SK-N-SH (cell line): ENCODE results near the gene ARHGAP1. TPM values are rescaled to one million over a fixed set of nuclear protein-coding genes. Genes with fewer than 3 reads are reported as not detected.

Experiments used
- CTCF ChIA-PET: fragments of 300-600, 350-600 bp; formaldehyde crosslinking; extraction: SDS; loops from one replicate; lab custom pipeline; 2021; lab: Yijun Ruan, JAX
- POLR2A ChIA-PET: fragments of 350-600 bp; sonication (Branson Sonifier 250); formaldehyde crosslinking; extraction: SDS; loops from one replicate; lab custom pipeline; 2020; ENCODE audit warnings: antibody characterized with exemption, inconsistent platforms; lab: Yijun Ruan, JAX
- DNase-seq: peaks from one replicate; pipeline ENCODE4 v3.0.0; 2012
- H2AFZ ChIP-seq: fragments of 200-600 bp; sonication (generic); 2 replicates; pipeline ENCODE4 v1.8.1; 2016; ENCODE audit warnings: antibody characterized with exemption, mild to moderate bottlenecking, low read depth
- H3F3A ChIP-seq: fragments of 200-600 bp; sonication (generic); replicated peaks from 2 replicates; pipeline ENCODE3; 2016; ENCODE audit warnings: antibody characterized with exemption, mild to moderate bottlenecking; ENCODE audit not compliant: insufficient read depth
- H3K27ac ChIP-seq, 2 experiments: fragments of 200-500 bp in 1 of 2; fragments of 200-600 bp in 1 of 2; sonication (Bioruptor generic) in 1 of 2; sonication (generic), shearing (Covaris generic) in 1 of 2; 2 replicates each; pipeline versions ENCODE4 v1.5.1 to v1.6.1; 2014 to 2016; ENCODE audit warnings: low read depth in 2 of 2, inconsistent platforms in 1 of 2, low read length in 1 of 2, mild to moderate bottlenecking in 1 of 2, mixed read lengths in 1 of 2
- H3K27me3 ChIP-seq: fragments of 200-600 bp; sonication (generic), shearing (Covaris generic); 2 replicates; pipeline ENCODE4 v1.6.1; 2016; ENCODE audit warnings: mixed run types; ENCODE audit not compliant: insufficient read depth
- H3K36me3 ChIP-seq, 2 experiments: fragments of 200-500 bp in 1 of 2; fragments of 200-600 bp in 1 of 2; sonication (Bioruptor generic) in 1 of 2; sonication (generic) in 1 of 2; replicated peaks in 1 of 2; 2 replicates each; pipeline versions ENCODE3 to v1.5.1; 2014 to 2016; ENCODE audit warnings: low read length in 1 of 2, mild to moderate bottlenecking in 1 of 2; ENCODE audit not compliant: insufficient read depth in 2 of 2, control insufficient read depth in 1 of 2
- H3K4me1 ChIP-seq, 2 experiments: fragments of 200-500 bp in 1 of 2; fragments of 200-600 bp in 1 of 2; sonication (Bioruptor generic) in 1 of 2; sonication (generic), shearing (Covaris generic) in 1 of 2; 2 replicates each; pipeline versions ENCODE4 v1.5.1 to v1.6.1; 2014 to 2016; ENCODE audit warnings: low read depth in 1 of 2, low read length in 1 of 2, mixed run types in 1 of 2; ENCODE audit not compliant: insufficient read depth in 2 of 2, control insufficient read depth in 1 of 2
- H3K4me2 ChIP-seq: fragments of 200-600 bp; sonication (generic), shearing (Covaris generic); 2 replicates; pipeline ENCODE4 v1.6.1; 2017; ENCODE audit warnings: mixed run types
- H3K4me3 ChIP-seq, 2 experiments: fragments of 200-500 bp in 1 of 2; fragments of 200-600 bp in 1 of 2; sonication (Bioruptor generic) in 1 of 2; sonication (generic), shearing (Covaris generic) in 1 of 2; 2 replicates each; pipeline versions ENCODE4 v1.5.1 to v1.8.1; 2014 to 2016; ENCODE audit warnings: low read depth in 2 of 2, inconsistent platforms in 1 of 2, low read length in 1 of 2, mild to moderate bottlenecking in 1 of 2, mixed read lengths in 1 of 2, moderate library complexity in 1 of 2
- H3K79me2 ChIP-seq: fragments of 200-600 bp; sonication (generic); 2 replicates; pipeline ENCODE4 v1.8.1; 2017; ENCODE audit warnings: mild to moderate bottlenecking; ENCODE audit not compliant: insufficient read depth
- H3K9ac ChIP-seq: fragments of 200-600 bp; sonication (generic); 2 replicates; pipeline ENCODE4 v1.6.1; 2017; ENCODE audit warnings: mixed run types
- H3K9me2 ChIP-seq: fragments of 200-600 bp; sonication (generic); 2 replicates; pipeline ENCODE4 v1.6.1; 2017; ENCODE audit warnings: mixed run types
- H3K9me3 ChIP-seq: fragments of 200-600 bp; sonication (generic); 2 replicates; pipeline ENCODE4 v1.6.1; 2017; ENCODE audit warnings: mixed run types, mild to moderate bottlenecking, moderate library complexity
- H4K20me1 ChIP-seq: fragments of 200-600 bp; sonication (generic); 2 replicates; pipeline ENCODE4 v1.6.1; 2017; ENCODE audit warnings: mild to moderate bottlenecking, mixed run types; ENCODE audit not compliant: insufficient read depth
- CHD2 ChIP-seq: fragments of 150-350 bp; IDR thresholded peaks from 2 replicates; pipeline ENCODE4 v1.6.1; 2018; ENCODE audit warnings: low read length; ENCODE audit not compliant: partially characterized antibody
- ELF1 ChIP-seq: IDR thresholded peaks from 2 replicates; pipeline ENCODE4 v1.4.0; 2012
- FOSL2 ChIP-seq: IDR thresholded peaks from 2 replicates; pipeline ENCODE4 v1.4.0; 2012; ENCODE audit warnings: low read depth, mild to moderate bottlenecking, moderate library complexity, borderline replicate concordance
- FOXJ3 ChIP-seq: sonication (generic); formaldehyde crosslinking; IDR thresholded peaks from 2 replicates; pipeline ENCODE4 v1.5.1; 2020; ENCODE audit warnings: mild to moderate bottlenecking, missing genetic modification reagents
- FOXM1 ChIP-seq: IDR thresholded peaks from 2 replicates; pipeline ENCODE4 v1.4.0; 2012; ENCODE audit warnings: low read depth, mild to moderate bottlenecking
- IRF3 ChIP-seq: fragments of 150-350 bp; IDR thresholded peaks from 2 replicates; pipeline ENCODE4 v1.6.1; 2016; ENCODE audit warnings: mild to moderate bottlenecking, low read depth, low read length
- MEF2A ChIP-seq: IDR thresholded peaks from 2 replicates; pipeline ENCODE4 v1.4.0; 2012; ENCODE audit warnings: low read depth, borderline replicate concordance
- NFIC ChIP-seq: IDR thresholded peaks from 2 replicates; pipeline ENCODE4 v1.4.0; 2012; ENCODE audit warnings: borderline replicate concordance
- PBX3 ChIP-seq: IDR thresholded peaks from 2 replicates; pipeline ENCODE4; 2012
- RAD21 ChIP-seq: IDR thresholded peaks from 2 replicates; pipeline ENCODE4 v1.6.1; 2012; ENCODE audit warnings: mild to moderate bottlenecking, low read length
- RCOR1 ChIP-seq: fragments of 150-350 bp; IDR thresholded peaks from 2 replicates; pipeline ENCODE4 v1.6.1; 2017; ENCODE audit warnings: antibody characterized with exemption, low read length
- RXRA ChIP-seq: IDR thresholded peaks from 2 replicates; pipeline ENCODE4 v1.4.0; 2012; ENCODE audit warnings: low read depth, mild to moderate bottlenecking, borderline replicate concordance
- SIN3A ChIP-seq: IDR thresholded peaks from 2 replicates; pipeline ENCODE4 v1.6.1; 2012; ENCODE audit warnings: low read depth, mild to moderate bottlenecking, low read length, moderate library complexity, borderline replicate concordance
- SMC3 ChIP-seq: IDR thresholded peaks from 2 replicates; pipeline ENCODE4 v1.6.1; 2012; ENCODE audit warnings: low read depth, low read length, improper control_type of control experiment
- TAF1 ChIP-seq: IDR thresholded peaks from 2 replicates; pipeline ENCODE4 v1.6.1; 2012; ENCODE audit warnings: low read depth, mild to moderate bottlenecking, low read length, moderate library complexity, borderline replicate concordance
- TEAD4 ChIP-seq: IDR thresholded peaks from 2 replicates; pipeline ENCODE4 v1.4.0; 2012; ENCODE audit warnings: mild to moderate bottlenecking, borderline replicate concordance; ENCODE audit not compliant: insufficient read depth
- YY1 ChIP-seq: IDR thresholded peaks from 2 replicates; pipeline ENCODE4 v1.4.0; 2012; ENCODE audit warnings: low read depth, mild to moderate bottlenecking
- WGBS: methylation state at CpG from one replicate; pipeline ENCODE4 v1.1.6; 2017; ENCODE audit warnings: low lambda C conversion rate; 5-methylcytosine and 5-hydroxymethylcytosine counted together
- polyA plus RNA-seq, 3 experiments: library from polyadenylated mRNA; depleted of rRNA; stranded (reverse); fragments of >200 nt; gene quantifications; 2 replicates each; pipeline ENCODE4 v1.2.3, GENCODE V29; 2012
- TF ChIP-seq, protein P1 (sequence below): IDR thresholded peaks from 2 replicates; pipeline ENCODE4 v1.4.0; 2012; ENCODE audit warnings: low read depth, borderline replicate concordance

ARHGAP1 gene
- polyA plus RNA-seq, 1 of the 3 experiments (the other 2 are of a cell fraction) = 27.1 TPM

- H3K4me3 ChIP-seq = no peak overlapping the region
- ChIA-PET POLR2A (no interaction called here), CTCF (no interaction called here)
- no peaks in the 10 kb centered on the region for H4K20me1 ChIP-seq
- H3K9me2 ChIP-seq = no peaks in the 10 kb centered on the region
- H3K27me3 ChIP-seq = no peaks in the 10 kb centered on the region
- H3K36me3 ChIP-seq = no peaks in the 10 kb centered on the region
- no peak overlapping the region for H3K9ac ChIP-seq
- TF ChIP-seq IRF3 = no peak
- TF ChIP-seq TEAD4 = no peak
- TF ChIP-seq PBX3 = no peak
- no peak for TF ChIP-seq CHD2
- no peak for TF ChIP-seq RCOR1
- TF ChIP-seq NFIC = no peak
- TF ChIP-seq FOXJ3 = no peak
- TF ChIP-seq FOXM1 = no peak
- TF ChIP-seq FOSL2 = no peak
- H3K27ac ChIP-seq = no peak overlapping the region
- H3K4me2 ChIP-seq = no peak overlapping the region
- no peak overlapping the region for H2AFZ ChIP-seq
- no peaks in the 10 kb centered on the region for H3K9me3 ChIP-seq
- H3K4me1 ChIP-seq = no peaks in the 10 kb centered on the region
- no peak for DNase-seq
- H3K79me2 ChIP-seq = no peaks in the 10 kb centered on the region
- 90% methylated on average over 16 of the region's 17 CpGs for WGBS
- peaks cover 2% of the 10 kb centered on the region for H3F3A ChIP-seq
Observed at GRCh38 chr11:46727952-46728658, 27.7 kb upstream of the ARHGAP1 start.

GRCh38 chr11:46726206-46726862 is 25.9 kb upstream of the ARHGAP1 start:
- DNase-seq = no peak
- ChIA-PET POLR2A (no interaction called here), CTCF (no interaction called here)
- Histone ChIP-seq H3K9me2 (no peaks in the 10 kb centered on the region), H3K9me3 (no peaks in the 10 kb centered on the region), H3K27ac (no peak overlapping the region), H3K4me3 (no peak overlapping the region), H3K4me1 (no peaks in the 10 kb centered on the region), H3F3A (no peaks in the 10 kb centered on the region), H3K4me2 (no peak overlapping the region), H3K27me3 (no peaks in the 10 kb centered on the region), H2AFZ (no peak overlapping the region), H3K36me3 (no peaks in the 10 kb centered on the region), H3K9ac (no peak overlapping the region), H4K20me1 (no peaks in the 10 kb centered on the region), H3K79me2 (no peaks in the 10 kb centered on the region)
- WGBS = 84% methylated on average over 18 of the region's 26 CpGs
- TF ChIP-seq TAF1 (no peak), RAD21 (no peak), MEF2A (no peak), ELF1 (no peak), RXRA (no peak), TEAD4 (no peak), SMC3 (no peak), PBX3 (no peak), FOXJ3 (no peak), NFIC (no peak), YY1 (no peak), SIN3A (no peak), CHD2 (no peak)
- TF ChIP-seq, protein P1, sequence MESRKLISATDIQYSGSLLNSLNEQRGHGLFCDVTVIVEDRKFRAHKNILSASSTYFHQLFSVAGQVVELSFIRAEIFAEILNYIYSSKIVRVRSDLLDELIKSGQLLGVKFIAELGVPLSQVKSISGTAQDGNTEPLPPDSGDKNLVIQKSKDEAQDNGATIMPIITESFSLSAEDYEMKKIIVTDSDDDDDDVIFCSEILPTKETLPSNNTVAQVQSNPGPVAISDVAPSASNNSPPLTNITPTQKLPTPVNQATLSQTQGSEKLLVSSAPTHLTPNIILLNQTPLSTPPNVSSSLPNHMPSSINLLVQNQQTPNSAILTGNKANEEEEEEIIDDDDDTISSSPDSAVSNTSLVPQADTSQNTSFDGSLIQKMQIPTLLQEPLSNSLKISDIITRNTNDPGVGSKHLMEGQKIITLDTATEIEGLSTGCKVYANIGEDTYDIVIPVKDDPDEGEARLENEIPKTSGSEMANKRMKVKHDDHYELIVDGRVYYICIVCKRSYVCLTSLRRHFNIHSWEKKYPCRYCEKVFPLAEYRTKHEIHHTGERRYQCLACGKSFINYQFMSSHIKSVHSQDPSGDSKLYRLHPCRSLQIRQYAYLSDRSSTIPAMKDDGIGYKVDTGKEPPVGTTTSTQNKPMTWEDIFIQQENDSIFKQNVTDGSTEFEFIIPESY = no peak
